ENCODE data around the gene PHKG2. TPM values are rescaled to one million over a fixed set of nuclear protein-coding genes. Genes with fewer than 3 reads are reported as not detected.

PHKG2 gene
- polyA plus RNA-seq, 1 donor from 2014 or later: 41.5 TPM

GRCh38 chr16:30728899-30729672, 19.1 kb upstream of the PHKG2 start:
- no peak overlapping the region for H2AFZ ChIP-seq (ENCODE audit: low read depth, low read length)

GRCh38 chr16:30731411-30731810, 16.8 kb upstream of the PHKG2 start:
- Histone ChIP-seq H3K4me2 (ENCODE audit: low read length) (no peak overlapping the region), H3K36me3 (ENCODE audit: insufficient read depth, low read length) (peaks cover 9% of the 10 kb centered on the region), H2AFZ (ENCODE audit: low read depth, low read length) (no peak overlapping the region), H3K9me3 (ENCODE audit: low read length) (no peaks in the 10 kb centered on the region), H3K9me2 (ENCODE audit: insufficient read depth, low read length) (no peaks in the 10 kb centered on the region), H3K79me2 (replicated peaks; ENCODE audit: insufficient read depth, low read length) (no peaks in the 10 kb centered on the region), H3K27ac (ENCODE audit: low read length) (no peak overlapping the region), H3K9ac (ENCODE audit: low read length) (no peak overlapping the region), H3F3A (ENCODE audit: insufficient read depth, low read length, poor library complexity, severe bottlenecking) (no peaks in the 10 kb centered on the region), H3K27me3 (ENCODE audit: insufficient read depth, low read depth, low read length) (no peaks in the 10 kb centered on the region), H4K20me1 (ENCODE audit: insufficient read depth) (no peaks in the 10 kb centered on the region), H3K4me3 (ENCODE audit: low read length) (no peak overlapping the region)
- TF ChIP-seq EZH2 (IDR thresholded peaks at IDR 0.05; ENCODE audit: borderline replicate concordance, insufficient read depth, low read length, poor library complexity, severe bottlenecking) (no peak), TAF1 (IDR thresholded peaks at IDR 0.05; ENCODE audit: low read depth) (no peak), MXI1 (conservative IDR thresholded peaks at IDR 0.05; ENCODE audit: poor library complexity, severe bottlenecking) (no peak), RAD21 (conservative IDR thresholded peaks at IDR 0.05) (no peak), CTCF (IDR thresholded peaks at IDR 0.05; ENCODE audit: poor library complexity, severe bottlenecking) (no peak), POLR2AphosphoS5 (IDR thresholded peaks at IDR 0.05) (no peak), REST (IDR thresholded peaks at IDR 0.05; ENCODE audit: borderline replicate concordance) (no peak), EP300 (conservative IDR thresholded peaks at IDR 0.05; ENCODE audit: poor library complexity, severe bottlenecking) (no peak), SMC3 (conservative IDR thresholded peaks at IDR 0.05; ENCODE audit: poor library complexity) (no peak)

More at GRCh38 chr16:30728899-30729672, 19.1 kb upstream of the PHKG2 start:
- Histone ChIP-seq H4K20me1 (ENCODE audit: insufficient read depth) (no peaks in the 10 kb centered on the region), H3K4me2 (ENCODE audit: low read length) (no peak overlapping the region), H3K79me2 (replicated peaks; ENCODE audit: insufficient read depth, low read length) (no peaks in the 10 kb centered on the region), H3F3A (ENCODE audit: insufficient read depth, low read length, poor library complexity, severe bottlenecking) (no peaks in the 10 kb centered on the region), H3K9ac (ENCODE audit: low read length) (no peak overlapping the region), H3K27me3 (ENCODE audit: insufficient read depth, low read depth, low read length) (no peaks in the 10 kb centered on the region), H3K9me3 (ENCODE audit: low read length) (no peaks in the 10 kb centered on the region), H3K9me2 (ENCODE audit: insufficient read depth, low read length) (no peaks in the 10 kb centered on the region), H3K4me3 (ENCODE audit: low read length) (no peak overlapping the region), H3K27ac (ENCODE audit: low read length) (no peak overlapping the region), H3K36me3 (ENCODE audit: insufficient read depth, low read length) (peaks cover 4% of the 10 kb centered on the region)
- no peak for TF ChIP-seq SMC3 (conservative IDR thresholded peaks at IDR 0.05; ENCODE audit: poor library complexity)

Measured in neural cell (in vitro differentiated cells).